CD14-positive monocyte (primary cell): Measurements from ENCODE around the gene GRID2. TPM values are rescaled to one million over a fixed set of nuclear protein-coding genes. Genes with fewer than 3 reads are reported as not detected.

Experiments
- DNase-seq, 3 donors: peaks; one replicate each; pipeline ENCODE4 v3.0.0-alpha.2; 2011 to 2022
- H2AFZ ChIP-seq: 2 replicates; pipeline ENCODE4 v1.6.0; 2012; ENCODE audit warnings: mild to moderate bottlenecking, low read depth, low read length, inconsistent platforms; ENCODE audit not compliant: insufficient read depth, poor library complexity, severe bottlenecking
- H3K27ac ChIP-seq, 2 donors: 1 replicate in 1 of 2; 2 replicates in 1 of 2; pipeline ENCODE4 v1.5.1; 2012 to 2013; ENCODE audit warnings: low read length in 2 of 2, control low read depth in 1 of 2, inconsistent platforms in 1 of 2, low read depth in 1 of 2, mild to moderate bottlenecking in 1 of 2
- H3K27me3 ChIP-seq, 2 donors: one replicate each; pipeline versions ENCODE4 v1.6.0 to v1.6.1; 2011 to 2013; ENCODE audit warnings: low read length in 2 of 2; ENCODE audit not compliant: control insufficient read depth in 2 of 2, insufficient read depth in 2 of 2
- H3K36me3 ChIP-seq, 2 donors: replicated peaks in 1 of 2; 1 replicate in 1 of 2; 2 replicates in 1 of 2; pipeline versions ENCODE4 v1.5.1 to v1.6.1; 2012 to 2013; ENCODE audit warnings: low read length in 2 of 2, control low read depth in 1 of 2, inconsistent platforms in 1 of 2, mild to moderate bottlenecking in 1 of 2; ENCODE audit not compliant: insufficient read depth in 2 of 2, control insufficient read depth in 1 of 2
- H3K4me1 ChIP-seq, 2 donors: 1 replicate in 1 of 2; 2 replicates in 1 of 2; pipeline versions ENCODE4 v1.5.1 to v1.6.1; 2012 to 2013; ENCODE audit warnings: low read length in 2 of 2, control low read depth in 1 of 2, inconsistent platforms in 1 of 2, mild to moderate bottlenecking in 1 of 2, moderate library complexity in 1 of 2; ENCODE audit not compliant: insufficient read depth in 2 of 2, control insufficient read depth in 1 of 2
- H3K4me2 ChIP-seq: replicated peaks from 2 replicates; pipeline ENCODE3; 2012; ENCODE audit warnings: low read length, moderate library complexity, mild to moderate bottlenecking; ENCODE audit not compliant: poor library complexity, severe bottlenecking; ENCODE audit errors: extremely low read depth
- H3K4me3 ChIP-seq, 3 experiments: fragments of 200-600 bp in 1 of 3; sonication (generic) in 1 of 3; replicated peaks in 1 of 3; 1 replicate in 2 of 3; 2 replicates in 1 of 3; pipeline ENCODE4 v1.5.1; 2011 to 2013; ENCODE audit warnings: low read length in 3 of 3, mild to moderate bottlenecking in 3 of 3, control low read depth in 2 of 3, low read depth in 2 of 3, inconsistent platforms in 1 of 3, moderate library complexity in 1 of 3
- H3K79me2 ChIP-seq: 2 replicates; pipeline ENCODE4 v1.6.0; 2012; ENCODE audit warnings: mild to moderate bottlenecking, control low read depth, inconsistent platforms, low read length, moderate library complexity; ENCODE audit not compliant: insufficient read depth
- H3K9ac ChIP-seq: 2 replicates; pipeline ENCODE4 v1.6.0; 2017; ENCODE audit warnings: low read length, mild to moderate bottlenecking; ENCODE audit not compliant: insufficient read depth, poor library complexity, severe bottlenecking
- H3K9me3 ChIP-seq, 2 donors: replicated peaks in 1 of 2; 1 replicate in 1 of 2; 2 replicates in 1 of 2; pipeline versions ENCODE4 v1.5.1 to v1.6.1; 2012 to 2013; ENCODE audit warnings: low read length in 2 of 2, control low read depth in 1 of 2; ENCODE audit not compliant: control insufficient read depth in 1 of 2, insufficient read depth in 1 of 2
- H4K20me1 ChIP-seq: 2 replicates; pipeline ENCODE4 v1.6.0; 2012; ENCODE audit warnings: mild to moderate bottlenecking, low read length, control low read depth, moderate library complexity; ENCODE audit not compliant: insufficient read depth
- H3K27ac Mint-ChIP-seq, 7 donors: one replicate each; pipeline ENCODE4 v1.8.0; 2020; ENCODE audit warnings: mild to moderate bottlenecking in 7 of 7, mixed read lengths in 7 of 7, moderate library complexity in 6 of 7, inconsistent platforms in 2 of 7
- H3K27me3 Mint-ChIP-seq, 3 donors: one replicate each; pipeline ENCODE4 v1.8.0; 2021 to 2022; ENCODE audit warnings: low read depth in 3 of 3, mild to moderate bottlenecking in 3 of 3, mixed read lengths in 3 of 3, moderate library complexity in 3 of 3, inconsistent platforms in 1 of 3
- H3K36me3 Mint-ChIP-seq, 2 donors: one replicate each; pipeline ENCODE4 v1.8.0; 2020; ENCODE audit warnings: mixed read lengths in 2 of 2, inconsistent platforms in 1 of 2, mild to moderate bottlenecking in 1 of 2
- H3K4me1 Mint-ChIP-seq: one replicate; pipeline ENCODE4 v1.8.0; 2020; ENCODE audit warnings: mild to moderate bottlenecking, mixed read lengths
- H3K4me3 Mint-ChIP-seq, 2 donors: one replicate each; pipeline ENCODE4 v1.8.0; 2020; ENCODE audit warnings: mild to moderate bottlenecking in 2 of 2, mixed read lengths in 2 of 2, moderate library complexity in 1 of 2
- H3K9me3 Mint-ChIP-seq, 7 donors: one replicate each; pipeline ENCODE4 v1.8.0; 2020 to 2022; ENCODE audit warnings: mixed read lengths in 7 of 7, mild to moderate bottlenecking in 6 of 7, moderate library complexity in 6 of 7, inconsistent platforms in 2 of 7
- CTCF ChIP-seq: fragments of 200-600 bp; IDR thresholded peaks from one replicate; pipeline ENCODE4 v1.8.0; 2022; ENCODE audit warnings: antibody characterized with exemption, mild to moderate bottlenecking
- WGBS: methylation state at CpG from one replicate; pipeline ENCODE4 v1.1.5; 2013; ENCODE audit warnings: missing lambda C conversion rate; ENCODE audit not compliant: insufficient coverage; 5-methylcytosine and 5-hydroxymethylcytosine counted together
- intact Hi-C, 2 donors: fragments of 100-400 bp; cut with micrococcal nuclease; formaldehyde crosslinking; loops; one replicate each; pipeline versions ENCODE4 v1.15.0 to v1.15.1; 2023
- polyA plus RNA-seq, 3 donors: library from polyadenylated mRNA; depleted of rRNA in 1 of 3; unstranded in 2 of 3; stranded (reverse) in 1 of 3; fragments of 300-500 nt in 2 of 3; fragments of >200 nt in 1 of 3; fragmentation: Illumina TruSeq in 2 of 3; gene quantifications; 1 replicate in 2 of 3; 2 replicates in 1 of 3; pipeline ENCODE4 v1.2.3, GENCODE V29; 2012 to 2021

GRID2 gene
- polyA plus RNA-seq, 3 donors, result not detected

GRCh38 chr4:93143902-93144301 is 840.1 kb downstream of the GRID2 start:
- H3K4me2 ChIP-seq, result no peak overlapping the region
- H3K9ac ChIP-seq, result no peak overlapping the region
- Mint-ChIP-seq H3K4me3 (no peak overlapping the region), H3K27me3 (no peaks in the 10 kb centered on the region), H3K9me3 (peaks cover 0 to 4% (median 0%) of the 10 kb centered on the region in 7 donors), H3K4me1 (no peaks in the 10 kb centered on the region), H3K36me3 (no peaks in the 10 kb centered on the region), H3K27ac (no peak overlapping the region)
- H3K4me1 ChIP-seq, result no peaks in the 10 kb centered on the region
- WGBS, result no CpG with 5 or more reads among the region's 3 CpGs
- peaks cover 0 to 2% of the 10 kb centered on the region in 2 donors for H3K9me3 ChIP-seq
- no peak for TF ChIP-seq CTCF
- no peak for DNase-seq
- H3K79me2 ChIP-seq, result no peaks in the 10 kb centered on the region
- H2AFZ ChIP-seq, result no peak overlapping the region
- H3K36me3 ChIP-seq, result no peaks in the 10 kb centered on the region
- no peaks in the 10 kb centered on the region for H4K20me1 ChIP-seq
- H3K27me3 ChIP-seq, result no peaks in the 10 kb centered on the region
- H3K4me3 ChIP-seq, result no peak overlapping the region
- intact Hi-C loops, result no loop called here
- no peak overlapping the region for H3K27ac ChIP-seq

- Mint-ChIP-seq H3K27ac (no peak overlapping the region), H3K36me3 (no peaks in the 10 kb centered on the region), H3K4me1 (no peaks in the 10 kb centered on the region), H3K9me3 (peaks cover 0 to 4% (median 0%) of the 10 kb centered on the region in 7 donors), H3K4me3 (no peak overlapping the region), H3K27me3 (no peaks in the 10 kb centered on the region)
- DNase-seq, result no peak
- Histone ChIP-seq H2AFZ (no peak overlapping the region), H3K9ac (no peak overlapping the region), H3K36me3 (no peaks in the 10 kb centered on the region), H3K79me2 (no peaks in the 10 kb centered on the region), H3K4me1 (no peaks in the 10 kb centered on the region), H3K9me3 (no peaks in the 10 kb centered on the region), H3K4me2 (no peak overlapping the region), H3K4me3 (no peak overlapping the region), H3K27ac (no peak overlapping the region), H4K20me1 (no peaks in the 10 kb centered on the region), H3K27me3 (no peaks in the 10 kb centered on the region)
- WGBS, result 75% methylated on average over 1 of the region's 1 CpG
- intact Hi-C loops, result no loop called here
- no peak for TF ChIP-seq CTCF
Measured at GRCh38 chr4:93144644-93145043, 840.9 kb downstream of the GRID2 start.
